HepG2 (cell line): ENCODE results near the gene ST8SIA1. TPM values are rescaled to one million over a fixed set of nuclear protein-coding genes. Genes with fewer than 3 reads are reported as not detected.

ENCODE experiments used
- ATAC-seq: fragments of 200-7000 bp; cut with Tn5 transposase; 3 replicates; pipeline ENCODE4 v1.9.1; 2020; ENCODE audit warnings: mild to moderate bottlenecking, moderate library complexity
- BruUV-seq: library from RNA; stranded (reverse); fragments of 400-500 nt; replicated peaks from 2 replicates; lab custom pipeline; 2021; lab: Mats Ljungman, UMichigan
- CTCF ChIA-PET: fragments of 300-600 bp; formaldehyde crosslinking; extraction: SDS; loops from one replicate; lab custom pipeline; 2021; ENCODE audit warnings: low total read pairs, inconsistent platforms, low intra/inter-chr PET ratio; lab: Yijun Ruan, JAX
- POLR2A ChIA-PET: fragments of 350-600 bp; sonication (Branson Sonifier 250); formaldehyde crosslinking; loops from one replicate; lab custom pipeline; 2020; ENCODE audit warnings: antibody characterized with exemption, inconsistent platforms; lab: Yijun Ruan, JAX
- DNase-seq: peaks from one replicate; pipeline ENCODE4 v3.0.0-alpha.2; 2015; ENCODE audit warnings: low spot score
- FAIRE-seq: peaks from 3 replicates; lab custom pipeline; 2011; peaks lifted over from hg19 to GRCh38; lab: Jason Lieb, UNC
- H2AFZ ChIP-seq: one replicate; pipeline ENCODE4 v1.6.1; 2011; ENCODE audit warnings: low read length, inconsistent platforms
- H3K27ac ChIP-seq: fragments of 300-600 bp; 3 replicates; pipeline ENCODE4 v1.8.0; 2011; ENCODE audit warnings: mixed run types, mild to moderate bottlenecking, mixed read lengths, low read length, inconsistent platforms; ENCODE audit not compliant: insufficient read depth; ENCODE audit errors: extremely low read length
- H3K27me3 ChIP-seq, 2 experiments: fragments of 200-600 bp in 1 of 2; 2 replicates in 1 of 2; 3 replicates in 1 of 2; pipeline versions ENCODE4 v1.6.0 to v1.8.0; 2011; ENCODE audit warnings: low read length in 2 of 2, mild to moderate bottlenecking in 2 of 2, moderate library complexity in 2 of 2, inconsistent platforms in 1 of 2; ENCODE audit not compliant: insufficient read depth in 2 of 2, control insufficient read depth in 1 of 2
- H3K36me3 ChIP-seq, 2 experiments: fragments of 200-600 bp in 1 of 2; replicated peaks in 1 of 2; 2 replicates in 1 of 2; 3 replicates in 1 of 2; pipeline versions ENCODE4 v1.5.1 to v1.8.0; 2011; ENCODE audit warnings: low read length in 2 of 2, inconsistent platforms in 1 of 2; ENCODE audit not compliant: insufficient read depth in 2 of 2, control insufficient read depth in 1 of 2
- H3K4me1 ChIP-seq: 2 replicates; pipeline ENCODE4 v1.5.1; 2012; ENCODE audit warnings: low read length, inconsistent platforms; ENCODE audit not compliant: insufficient read depth
- H3K4me2 ChIP-seq: 2 replicates; pipeline ENCODE4 v1.6.0; 2011; ENCODE audit warnings: low read depth, low read length, inconsistent platforms
- H3K4me3 ChIP-seq, 3 experiments: fragments of 200-600 bp in 1 of 3; sonication (generic), shearing (Covaris generic) in 1 of 3; replicated peaks in 1 of 3; 2 replicates each; pipeline ENCODE4 v1.5.1; 2011 to 2016; ENCODE audit warnings: low read length in 3 of 3, inconsistent platforms in 2 of 3, low read depth in 2 of 3, mild to moderate bottlenecking in 2 of 3, control low read depth in 1 of 3, mixed read lengths in 1 of 3; ENCODE audit not compliant: insufficient read depth in 1 of 3
- H3K79me2 ChIP-seq: one replicate; pipeline ENCODE4 v1.6.1; 2011; ENCODE audit warnings: low read length, inconsistent platforms; ENCODE audit not compliant: insufficient read depth
- H3K9ac ChIP-seq: 2 replicates; pipeline ENCODE4 v1.6.0; 2011; ENCODE audit warnings: mild to moderate bottlenecking, low read depth, low read length, inconsistent platforms; ENCODE audit not compliant: insufficient read depth
- H3K9me3 ChIP-seq: 2 replicates; pipeline ENCODE4 v1.5.1; 2012; ENCODE audit warnings: mild to moderate bottlenecking, low read length
- H4K20me1 ChIP-seq: 2 replicates; pipeline ENCODE4 v1.6.0; 2011; ENCODE audit warnings: inconsistent platforms, mild to moderate bottlenecking, low read length, moderate library complexity; ENCODE audit not compliant: insufficient read depth
- HCFC1 ChIP-seq: fragments of 150-350 bp; IDR thresholded peaks from 2 replicates; pipeline ENCODE4 v1.6.1; 2014; ENCODE audit warnings: low read depth, low read length
- HNF1B ChIP-seq: sonication (generic); formaldehyde crosslinking; IDR thresholded peaks from 2 replicates; pipeline ENCODE4 v1.5.1; 2020; ENCODE audit warnings: mild to moderate bottlenecking, moderate library complexity, missing genetic modification reagents
- HOXA3 ChIP-seq: sonication (generic); formaldehyde crosslinking; IDR thresholded peaks from 2 replicates; pipeline ENCODE4 v1.5.0; 2020; ENCODE audit warnings: missing genetic modification reagents
- IKZF5 ChIP-seq: IDR thresholded peaks from 2 replicates; pipeline ENCODE4 v1.6.1; 2018; ENCODE audit warnings: missing genetic modification reagents, mild to moderate bottlenecking, missing compliant biosample characterization
- NCOR1 ChIP-seq: fragments of 200-600 bp; sonication (generic); IDR thresholded peaks from 2 replicates; pipeline ENCODE4 v1.7.0; 2017; ENCODE audit warnings: antibody characterized with exemption, low read length, borderline replicate concordance
- NFIC ChIP-seq: IDR thresholded peaks from 2 replicates; pipeline ENCODE4 v1.6.1; 2012; ENCODE audit warnings: mild to moderate bottlenecking, low read length, inconsistent platforms
- SRSF1 ChIP-seq: fragments of 200-400 bp; formaldehyde crosslinking; optimal IDR thresholded peaks from 2 replicates; pipeline ENCODE3; 2017; ENCODE audit warnings: mild to moderate bottlenecking, low read depth, low read length, moderate library complexity
- ZC3H4 ChIP-seq: sonication (generic); formaldehyde crosslinking; IDR thresholded peaks from 2 replicates; pipeline ENCODE4 v1.4.0; 2020; ENCODE audit warnings: missing genetic modification reagents, borderline replicate concordance
- ZFP62 ChIP-seq: sonication (generic); formaldehyde crosslinking; IDR thresholded peaks from 2 replicates; pipeline ENCODE4 v1.4.0; 2020; ENCODE audit warnings: missing genetic modification reagents
- ZNF292 ChIP-seq: sonication (generic); formaldehyde crosslinking; IDR thresholded peaks from 2 replicates; pipeline ENCODE4 v1.8.1; 2022; ENCODE audit warnings: mild to moderate bottlenecking, low read depth, missing genetic modification reagents, borderline replicate concordance
- ZNF354B ChIP-seq: sonication (generic); formaldehyde crosslinking; IDR thresholded peaks from 2 replicates; pipeline ENCODE4 v1.8.0; 2022; ENCODE audit warnings: mild to moderate bottlenecking, missing genetic modification reagents
- ZNF597 ChIP-seq: sonication (generic); formaldehyde crosslinking; IDR thresholded peaks from 2 replicates; pipeline ENCODE4 v1.5.0; 2020; ENCODE audit warnings: missing genetic modification reagents
- ZNF670 ChIP-seq: sonication (generic); formaldehyde crosslinking; IDR thresholded peaks from 2 replicates; pipeline ENCODE4 v1.8.0; 2022; ENCODE audit warnings: mild to moderate bottlenecking, missing genetic modification reagents, borderline replicate concordance
- ZNF678 ChIP-seq: sonication (generic); formaldehyde crosslinking; IDR thresholded peaks from 2 replicates; pipeline ENCODE4 v1.4.0; 2020; ENCODE audit warnings: mild to moderate bottlenecking, missing genetic modification reagents
- ZNF75D ChIP-seq: sonication (generic); formaldehyde crosslinking; IDR thresholded peaks from 2 replicates; pipeline ENCODE4 v1.8.1; 2023; ENCODE audit warnings: missing genetic modification reagents, mild to moderate bottlenecking, borderline replicate concordance
- ZNF770 ChIP-seq: sonication (generic); formaldehyde crosslinking; IDR thresholded peaks from 2 replicates; pipeline ENCODE4 v1.5.0; 2020; ENCODE audit warnings: mild to moderate bottlenecking, missing genetic modification reagents
- ZNF777 ChIP-seq: sonication (generic); formaldehyde crosslinking; IDR thresholded peaks from 2 replicates; pipeline ENCODE4 v1.4.0; 2020; ENCODE audit warnings: missing genetic modification reagents
- WGBS: methylation state at CpG from one replicate; pipeline ENCODE4 v1.1.6; 2017; ENCODE audit warnings: low lambda C conversion rate; 5-methylcytosine and 5-hydroxymethylcytosine counted together
- in situ Hi-C: cut with HindIII; loops from 2 replicates; pipeline ENCODE4 v1.10.0; 2017; ENCODE audit warnings: low pct_unique_long_range_greater_than_20kb; ENCODE audit not compliant: extremely low pct_ligation_motif_present
- intact Hi-C: fragments of 100-400 bp; cut with micrococcal nuclease; formaldehyde crosslinking; loops from one replicate; pipeline ENCODE4 v1.10.0; 2022; ENCODE audit not compliant: unreplicated experiment
- polyA plus RNA-seq, 8 experiments: library from polyadenylated mRNA; depleted of rRNA in 3 of 8; stranded (reverse) in 7 of 8; unstranded in 1 of 8; fragments of >200 nt; fragmentation: Illumina TruSeq in 4 of 8; extraction: Trizol in 4 of 8; gene quantifications; 2 replicates each; pipeline versions ENCODE4 v1.2.1 to v1.2.3, GENCODE V29; 2011 to 2016; ENCODE audit warnings: low read depth in 4 of 8, missing spikeins in 1 of 8, mixed read lengths in 1 of 8; ENCODE audit not compliant: insufficient read depth in 1 of 8
- total RNA-seq, 5 experiments: library from RNA; depleted of rRNA; stranded (reverse); fragments of >200 nt; fragmentation: Illumina TruSeq; extraction: Trizol; gene quantifications; 2 replicates each; pipeline ENCODE4 v1.2.3, GENCODE V29; 2016; ENCODE audit warnings: low read depth in 1 of 5

Gene ST8SIA1
- total and polyA plus RNA-seq, 2 of the 13 experiments (the other 11 are each of a cell fraction or from before 2014, with no cell fraction given): not detected

GRCh38 chr12:22250762-22251161 lies 83.7 kb downstream of the ST8SIA1 start:
- H3K27ac ChIP-seq: no peak overlapping the region
- FAIRE-seq (no peak), ATAC-seq (no peak), DNase-seq (no peak)
- H3K27me3 ChIP-seq: 0 out of 5 replicates have a peak, but pooled peaks cover 0 to 3% of the 10 kb centered on the region in 2 experiments
- H2AFZ ChIP-seq: no peak overlapping the region
- TF ChIP-seq NFIC: no peak
- TF ChIP-seq ZNF354B (CRISPR knock-in tag): no peak
- TF ChIP-seq SRSF1: no peak
- TF ChIP-seq HOXA3 (CRISPR knock-in tag): no peak
- TF ChIP-seq ZC3H4 (CRISPR knock-in tag): no peak
- no peak for TF ChIP-seq NCOR1
- TF ChIP-seq ZNF597 (CRISPR knock-in tag): no peak
- no peak for TF ChIP-seq ZNF75D (CRISPR knock-in tag)
- TF ChIP-seq IKZF5 (CRISPR knock-in tag): no peak
- TF ChIP-seq HCFC1: no peak
- TF ChIP-seq ZNF777 (CRISPR knock-in tag): no peak
- TF ChIP-seq ZNF670 (CRISPR knock-in tag): no peak
- no peak for TF ChIP-seq ZNF292 (CRISPR knock-in tag)
- no peak for TF ChIP-seq ZNF770 (CRISPR knock-in tag)
- TF ChIP-seq HNF1B (CRISPR knock-in tag): no peak
- TF ChIP-seq ZFP62: no peak
- no peak for TF ChIP-seq ZNF678 (CRISPR knock-in tag)
- H3K9ac ChIP-seq: no peak overlapping the region
- H3K4me2 ChIP-seq: no peak overlapping the region
- no peaks in the 10 kb centered on the region for H3K79me2 ChIP-seq
- 40% methylated on average over 2 of the region's 2 CpGs for WGBS
- H3K36me3 ChIP-seq: no peaks in the 10 kb centered on the region
- CTCF ChIA-PET: no interaction called here
- POLR2A ChIA-PET: no interaction called here
- no peaks in the 10 kb centered on the region for H3K9me3 ChIP-seq
- H4K20me1 ChIP-seq: no peaks in the 10 kb centered on the region
- intact Hi-C loops (no loop called here), in situ Hi-C loops (no loop called here)
- no peaks in the 10 kb centered on the region for H3K4me1 ChIP-seq
- no peak overlapping the region for H3K4me3 ChIP-seq
- no TSS peak for BruUV-seq
